Lung (tissue), 12 donors: ENCODE data around the gene CCN5. TPM values are rescaled to one million over a fixed set of nuclear protein-coding genes. Genes with fewer than 3 reads are reported as not detected.

Experiments
- ATAC-seq: fragments of 200-7000 bp; cut with Tn5 transposase; one replicate; pipeline ENCODE4 v1.9.1; 2020; ENCODE audit warnings: moderate number of reproducible peaks; ENCODE audit not compliant: insufficient read depth, low FRiP score
- DNase-seq, 3 donors: peaks; one replicate each; pipeline ENCODE4 v3.0.0-alpha.2; 2013 to 2017
- H3K27ac ChIP-seq, 2 donors: one replicate each; pipeline ENCODE4 v1.5.1; 2013; ENCODE audit warnings: mild to moderate bottlenecking in 2 of 2, moderate library complexity in 2 of 2, control low read depth in 1 of 2, inconsistent platforms in 1 of 2, low read depth in 1 of 2, low read length in 1 of 2
- H3K27me3 ChIP-seq, 3 donors: one replicate each; pipeline ENCODE4 v1.5.1; 2013; ENCODE audit warnings: low read length in 2 of 3; ENCODE audit not compliant: control insufficient read depth in 3 of 3, insufficient read depth in 3 of 3
- H3K36me3 ChIP-seq, 4 donors: one replicate each; pipeline ENCODE4 v1.5.1; 2013; ENCODE audit warnings: low read length in 4 of 4, mild to moderate bottlenecking in 1 of 4, moderate library complexity in 1 of 4; ENCODE audit not compliant: control insufficient read depth in 4 of 4, insufficient read depth in 4 of 4
- H3K4me1 ChIP-seq, 5 donors: one replicate each; pipeline ENCODE4 v1.5.1; 2013; ENCODE audit warnings: low read length in 5 of 5, mild to moderate bottlenecking in 2 of 5, moderate library complexity in 1 of 5; ENCODE audit not compliant: control insufficient read depth in 5 of 5, insufficient read depth in 5 of 5
- H3K4me3 ChIP-seq: one replicate; pipeline ENCODE4 v1.5.1; 2013; ENCODE audit warnings: mild to moderate bottlenecking, control low read depth, moderate library complexity
- H3K9ac ChIP-seq, 2 donors: one replicate each; pipeline ENCODE4 v1.5.1; 2013; ENCODE audit warnings: low read length in 2 of 2, control low read depth in 1 of 2; ENCODE audit not compliant: insufficient read depth in 1 of 2
- H3K9me3 ChIP-seq, 4 donors: one replicate each; pipeline ENCODE4 v1.5.1; 2013; ENCODE audit warnings: low read length in 3 of 4, mild to moderate bottlenecking in 1 of 4, moderate library complexity in 1 of 4; ENCODE audit not compliant: control insufficient read depth in 4 of 4, insufficient read depth in 3 of 4
- WGBS, 2 donors: extraction: QIAGEN DNeasy Blood & Tissue Kit; methylation state at CpG; one replicate each; pipeline ENCODE4 v1.1.7; 2013; 5-methylcytosine and 5-hydroxymethylcytosine counted together
- polyA plus RNA-seq, 2 donors: library from polyadenylated mRNA; stranded (reverse); fragments of 200-250 nt; gene quantifications; one replicate each; pipeline ENCODE4 v1.2.1, GENCODE V29; 2013
- total RNA-seq, 2 donors: library from RNA; depleted of rRNA in 1 of 2; stranded (reverse); fragments of >200 nt in 1 of 2; gene quantifications; one replicate each; pipeline ENCODE4 v1.2.1, GENCODE V29; 2014 to 2021
- TF ChIP-seq, protein P1 (sequence below): IDR thresholded peaks from 2 replicates; pipeline ENCODE4 v1.5.1; 2012; ENCODE audit warnings: mild to moderate bottlenecking; ENCODE audit errors: control extremely low read depth, extremely low read depth
- donor health status: control.
- donor health status: control.
- donor health status: Bipolar disorder and iron deficiency.
- donor health status: healthy.
- donor health status: DM: yes; HTN: yes; CAD: no.

The CCN5 gene
- total and polyA plus RNA-seq, 4 donors: 0.23 to 92.1 (median 34.4) TPM

DNA sequence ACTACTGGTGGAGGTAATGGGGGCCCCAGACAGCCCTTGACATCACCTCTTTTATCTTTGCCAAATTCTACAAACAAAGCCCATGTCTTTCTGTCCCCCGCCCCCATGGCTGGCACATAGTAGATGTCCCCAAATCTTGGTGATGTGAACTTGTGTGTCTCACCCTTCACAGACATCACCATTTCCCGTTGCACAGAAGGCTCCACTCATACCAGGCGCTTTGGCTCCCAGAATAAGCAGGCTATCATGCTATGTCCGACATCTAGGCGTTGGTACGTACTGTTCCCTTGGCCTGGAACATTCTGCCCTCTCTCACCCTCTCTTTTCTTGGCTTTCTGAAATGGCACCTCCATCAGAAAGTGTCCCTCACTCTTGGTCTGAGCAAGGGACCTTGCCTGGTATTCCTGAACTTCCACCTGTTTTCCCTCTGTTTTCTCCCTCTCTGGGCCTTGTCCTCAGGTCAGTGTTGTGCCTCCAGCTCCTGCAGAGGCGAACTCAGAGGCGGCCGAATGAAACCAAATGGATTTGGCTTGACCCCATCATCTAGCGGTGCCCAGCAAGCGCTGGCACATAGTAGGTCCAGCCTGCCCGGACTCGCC lies 968 bp upstream of the CCN5 start:
- TF ChIP-seq, protein P1, sequence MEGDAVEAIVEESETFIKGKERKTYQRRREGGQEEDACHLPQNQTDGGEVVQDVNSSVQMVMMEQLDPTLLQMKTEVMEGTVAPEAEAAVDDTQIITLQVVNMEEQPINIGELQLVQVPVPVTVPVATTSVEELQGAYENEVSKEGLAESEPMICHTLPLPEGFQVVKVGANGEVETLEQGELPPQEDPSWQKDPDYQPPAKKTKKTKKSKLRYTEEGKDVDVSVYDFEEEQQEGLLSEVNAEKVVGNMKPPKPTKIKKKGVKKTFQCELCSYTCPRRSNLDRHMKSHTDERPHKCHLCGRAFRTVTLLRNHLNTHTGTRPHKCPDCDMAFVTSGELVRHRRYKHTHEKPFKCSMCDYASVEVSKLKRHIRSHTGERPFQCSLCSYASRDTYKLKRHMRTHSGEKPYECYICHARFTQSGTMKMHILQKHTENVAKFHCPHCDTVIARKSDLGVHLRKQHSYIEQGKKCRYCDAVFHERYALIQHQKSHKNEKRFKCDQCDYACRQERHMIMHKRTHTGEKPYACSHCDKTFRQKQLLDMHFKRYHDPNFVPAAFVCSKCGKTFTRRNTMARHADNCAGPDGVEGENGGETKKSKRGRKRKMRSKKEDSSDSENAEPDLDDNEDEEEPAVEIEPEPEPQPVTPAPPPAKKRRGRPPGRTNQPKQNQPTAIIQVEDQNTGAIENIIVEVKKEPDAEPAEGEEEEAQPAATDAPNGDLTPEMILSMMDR: no peak
- H3K9ac ChIP-seq: no peak overlapping the region
- DNase-seq (no peak), ATAC-seq (no peak)
- WGBS, 2 donors: 52 to 68% methylated on average over 13 of the region's 13 CpGs
- no peaks in the 10 kb centered on the region for H3K27me3 ChIP-seq
- peaks cover 4 to 45% (median 10%) of the 10 kb centered on the region in 5 donors for H3K4me1 ChIP-seq
- H3K4me3 ChIP-seq: no peak overlapping the region
- no peaks in the 10 kb centered on the region for H3K36me3 ChIP-seq
- H3K9me3 ChIP-seq: no peaks in the 10 kb centered on the region
- H3K27ac ChIP-seq: peak overlapping the region; percentile 55 to 85

DNA sequence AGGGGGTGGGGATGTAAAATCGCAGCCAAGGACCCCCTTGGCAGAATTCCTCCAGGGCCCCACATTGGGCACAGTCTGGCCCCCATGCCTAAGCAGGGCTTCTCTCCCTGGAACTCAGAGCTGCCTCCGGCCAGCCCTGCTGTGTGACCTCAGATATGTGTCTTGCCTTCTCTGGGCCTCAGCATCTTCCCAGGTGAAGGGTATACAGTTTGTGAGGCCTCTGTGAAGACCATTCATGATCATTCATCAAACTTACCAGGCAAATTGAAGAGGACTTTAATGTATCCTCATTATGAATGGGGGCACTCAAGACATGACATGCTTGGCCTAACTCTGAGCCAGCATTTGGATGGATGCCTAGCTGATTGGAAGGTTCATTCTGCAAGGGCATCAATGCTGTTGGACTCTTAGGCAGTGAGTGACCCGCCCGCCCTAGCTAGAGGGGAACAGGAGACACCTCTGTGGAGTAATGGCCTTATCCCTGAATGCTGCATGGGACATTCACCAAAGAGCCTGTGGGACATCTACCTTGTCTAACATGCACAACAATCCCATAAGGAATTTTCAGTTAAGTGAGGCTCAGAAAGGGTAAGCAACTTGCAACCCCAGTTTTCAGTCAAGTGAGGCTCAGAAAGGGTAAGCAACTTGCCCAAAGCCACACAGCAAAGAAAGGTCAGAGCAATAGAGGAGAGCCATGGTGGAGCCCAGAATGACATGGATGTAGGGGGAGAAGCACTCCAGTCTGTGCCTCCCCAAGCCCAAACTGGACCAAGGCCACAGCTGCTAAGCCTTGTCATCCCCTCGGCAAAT lies 535 bp downstream of the CCN5 start:
- TF ChIP-seq, protein P1: no peak
- peaks cover 4 to 48% (median 13%) of the 10 kb centered on the region in 5 donors for H3K4me1 ChIP-seq
- H3K36me3 ChIP-seq: no peaks in the 10 kb centered on the region
- WGBS, 2 donors: 87 to 96% methylated on average over 5 of the region's 5 CpGs
- no peak overlapping the region for H3K4me3 ChIP-seq
- H3K27me3 ChIP-seq: no peaks in the 10 kb centered on the region
- H3K9ac ChIP-seq: no peak overlapping the region
- ATAC-seq: no peak
- no peaks in the 10 kb centered on the region for H3K9me3 ChIP-seq
- DNase-seq: no peak
- H3K27ac ChIP-seq: peak overlapping the region; percentile 37 to 85

DNA sequence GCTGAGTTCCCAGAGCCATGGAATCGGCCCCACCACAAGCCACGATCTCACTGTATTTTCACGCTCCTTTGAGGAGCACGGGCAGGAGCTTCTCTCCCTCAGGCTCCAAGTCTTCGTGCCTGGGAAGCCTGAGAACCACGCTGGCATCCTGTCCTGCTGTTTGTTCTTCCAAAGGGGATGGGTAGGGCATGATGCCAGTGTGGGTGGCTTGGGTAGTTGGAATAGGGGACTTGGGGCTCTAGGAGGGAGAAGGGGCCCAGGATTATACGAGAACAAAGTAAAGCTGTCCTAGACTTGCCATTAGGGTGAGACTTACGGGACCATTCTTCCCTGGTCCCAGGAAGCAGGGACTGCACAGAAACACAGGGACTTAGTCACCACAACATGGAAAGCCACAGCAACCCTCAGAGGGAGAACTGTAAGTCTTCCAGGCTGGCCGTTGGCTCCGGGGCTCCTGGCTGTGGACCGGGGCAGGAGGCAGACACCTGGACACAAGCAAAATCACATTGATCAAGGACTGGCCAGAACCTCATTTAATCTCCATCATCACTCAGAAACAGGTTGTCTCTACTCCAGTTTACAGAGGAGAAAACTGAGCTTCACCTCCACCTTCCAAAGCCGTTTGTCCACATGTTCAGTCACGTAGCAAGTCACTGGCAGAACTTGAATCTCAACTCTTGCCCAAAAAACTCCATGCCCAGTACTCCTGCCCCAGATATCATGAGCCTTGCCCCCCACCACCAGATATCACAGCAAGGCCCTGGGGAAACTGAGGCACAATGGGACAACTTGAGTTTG lies 1.3 kb downstream of the CCN5 start:
- TF ChIP-seq, protein P1: no peak
- H3K9ac ChIP-seq: no peak overlapping the region
- peaks cover 3 to 44% (median 11%) of the 10 kb centered on the region in 5 donors for H3K4me1 ChIP-seq
- no peak for ATAC-seq
- WGBS, 2 donors: 82 to 91% methylated on average over 13 of the region's 13 CpGs
- H3K36me3 ChIP-seq: no peaks in the 10 kb centered on the region
- no peaks in the 10 kb centered on the region for H3K27me3 ChIP-seq
- H3K9me3 ChIP-seq: no peaks in the 10 kb centered on the region
- no peak for DNase-seq
- H3K4me3 ChIP-seq: no peak overlapping the region
- H3K27ac ChIP-seq: peak overlapping the region in 1 of 2 donors; percentile 43
